Measurements from ENCODE around the gene RNF167.
"Not testable (repeated sequence)": the region's sequence is repeated elsewhere in the genome, so short reads cannot be mapped to it uniquely, and the experiment has no call there.

The RNF167 gene

DNA sequence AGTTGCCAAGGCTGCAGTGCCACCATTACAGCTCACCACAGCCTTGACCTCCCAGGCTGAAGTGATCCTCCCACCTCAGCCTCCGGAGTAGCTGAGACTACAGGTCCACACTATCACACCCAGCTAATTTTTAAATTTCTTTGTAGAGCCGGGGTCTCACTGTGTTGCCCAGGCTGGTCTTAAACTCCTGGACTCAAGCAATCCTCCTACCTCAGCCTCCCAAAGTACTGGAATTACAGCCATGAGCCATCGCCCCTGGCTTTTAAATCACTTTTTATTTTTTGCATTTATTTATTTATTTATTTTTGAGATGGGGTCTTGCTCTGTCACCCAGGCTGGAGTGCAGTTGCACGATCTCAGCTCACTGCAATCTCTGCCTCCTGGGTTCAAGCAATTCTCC lies 25.5 kb upstream of the RNF167 start:
- H3K36me3 ChIP-seq (ENCODE audit: insufficient read depth, low read length); H3K9me3 ChIP-seq (ENCODE audit: low read length); H3K4me1 ChIP-seq (ENCODE audit: insufficient read depth, low read length); H3K4me3 ChIP-seq (ENCODE audit: low read length); H2AFZ ChIP-seq (ENCODE audit: low read depth, low read length); H3K27me3 ChIP-seq (ENCODE audit: insufficient read depth, low read length): not testable (repeated sequence)

DNA sequence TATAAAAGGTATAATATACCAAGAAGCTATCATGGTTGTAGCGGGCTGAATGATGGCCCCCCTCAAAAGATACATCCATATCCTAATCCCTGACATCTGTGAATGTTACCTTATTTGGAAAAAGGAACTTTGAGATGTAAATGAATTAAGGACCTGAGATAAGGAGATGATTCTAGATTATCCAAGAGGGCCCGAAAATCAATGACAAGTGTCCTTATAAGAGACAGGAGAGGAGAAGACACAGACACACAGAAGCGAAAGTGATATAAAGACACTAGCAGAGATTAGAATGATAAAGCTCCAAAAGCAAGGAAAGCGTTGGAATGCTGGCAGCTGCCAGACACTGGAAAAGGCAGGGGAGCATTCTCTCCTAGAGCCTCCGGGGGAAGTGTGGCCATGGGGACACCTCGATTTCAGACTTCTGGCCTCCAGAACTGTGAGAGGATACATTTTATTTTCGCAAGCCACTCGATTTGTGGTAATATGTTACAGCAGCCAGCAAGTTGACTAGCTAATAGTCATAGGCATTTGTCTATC lies 20.5 kb upstream of the RNF167 start:
- Histone ChIP-seq H3K9me3 (ENCODE audit: low read length) (no peaks in the 10 kb centered on the region), H2AFZ (ENCODE audit: low read depth, low read length) (no peak overlapping the region), H3K27me3 (ENCODE audit: insufficient read depth, low read length) (no peaks in the 10 kb centered on the region), H3K4me1 (ENCODE audit: insufficient read depth, low read length) (peaks cover 3% of the 10 kb centered on the region), H3K4me3 (ENCODE audit: low read length) (no peak overlapping the region), H3K36me3 (ENCODE audit: insufficient read depth, low read length) (no peaks in the 10 kb centered on the region)

DNA sequence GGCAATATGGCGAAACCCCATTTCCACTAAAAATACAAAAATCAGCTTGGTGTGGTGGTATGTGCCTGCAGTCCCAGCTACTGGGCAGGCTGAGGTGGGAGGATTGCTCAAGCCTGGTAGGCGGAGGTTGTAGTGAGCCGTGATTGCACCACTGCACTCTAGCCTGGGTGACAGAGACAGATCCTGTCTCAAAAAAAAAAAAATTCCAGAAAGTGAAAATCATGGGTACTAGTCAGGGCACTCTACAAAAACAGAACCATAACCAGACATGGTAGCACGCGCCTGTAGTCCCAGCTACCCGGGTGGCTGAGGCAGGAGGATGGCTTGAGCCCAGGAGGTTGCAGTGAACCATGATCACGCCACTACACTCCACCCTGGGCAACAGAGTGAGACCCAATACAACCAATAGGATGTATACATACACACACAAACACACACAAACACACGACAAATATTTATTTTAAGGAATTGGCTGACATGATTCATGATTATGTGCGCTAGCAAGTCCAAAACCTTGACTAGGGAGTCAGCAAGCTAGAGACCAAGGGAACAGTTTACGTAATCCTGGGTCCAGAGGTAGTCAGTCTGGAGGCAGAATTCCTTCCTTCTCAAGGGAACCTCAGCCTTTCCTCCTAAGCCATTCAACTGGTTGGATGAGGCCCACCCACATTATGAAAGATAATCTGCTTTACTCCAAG lies 19.6 kb upstream of the RNF167 start:
- Histone ChIP-seq H2AFZ (ENCODE audit: low read depth, low read length) (no peak overlapping the region), H3K36me3 (ENCODE audit: insufficient read depth, low read length) (no peaks in the 10 kb centered on the region), H3K4me3 (ENCODE audit: low read length) (no peak overlapping the region), H3K27me3 (ENCODE audit: insufficient read depth, low read length) (no peaks in the 10 kb centered on the region), H3K4me1 (ENCODE audit: insufficient read depth, low read length) (peaks cover 3% of the 10 kb centered on the region), H3K9me3 (ENCODE audit: low read length) (no peaks in the 10 kb centered on the region)

DNA sequence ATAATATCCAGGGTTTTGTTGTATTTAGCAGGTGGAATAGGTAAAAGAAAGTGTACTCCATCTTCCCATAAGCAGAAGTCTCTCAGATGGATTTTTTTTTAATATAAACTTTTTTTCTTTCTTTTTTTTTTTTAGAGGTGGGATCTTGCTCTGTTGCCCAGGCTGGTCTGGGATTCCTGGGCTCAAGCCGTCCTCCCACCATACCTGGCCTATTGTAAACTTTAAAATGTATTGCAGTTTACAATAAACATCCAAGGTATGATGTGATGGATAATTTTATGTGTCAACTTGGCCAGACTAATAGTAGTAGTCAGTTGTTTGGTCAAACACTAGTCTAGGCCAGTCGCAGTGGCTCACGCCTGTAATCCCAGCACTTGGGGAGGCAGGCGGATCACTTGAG lies 18.7 kb upstream of the RNF167 start:
- Histone ChIP-seq H3K36me3 (ENCODE audit: insufficient read depth, low read length) (no peaks in the 10 kb centered on the region), H3K4me1 (ENCODE audit: insufficient read depth, low read length) (peaks cover 3% of the 10 kb centered on the region), H3K4me3 (ENCODE audit: low read length) (no peak overlapping the region), H2AFZ (ENCODE audit: low read depth, low read length) (no peak overlapping the region), H3K27me3 (ENCODE audit: insufficient read depth, low read length) (no peaks in the 10 kb centered on the region), H3K9me3 (ENCODE audit: low read length) (no peaks in the 10 kb centered on the region)

DNA sequence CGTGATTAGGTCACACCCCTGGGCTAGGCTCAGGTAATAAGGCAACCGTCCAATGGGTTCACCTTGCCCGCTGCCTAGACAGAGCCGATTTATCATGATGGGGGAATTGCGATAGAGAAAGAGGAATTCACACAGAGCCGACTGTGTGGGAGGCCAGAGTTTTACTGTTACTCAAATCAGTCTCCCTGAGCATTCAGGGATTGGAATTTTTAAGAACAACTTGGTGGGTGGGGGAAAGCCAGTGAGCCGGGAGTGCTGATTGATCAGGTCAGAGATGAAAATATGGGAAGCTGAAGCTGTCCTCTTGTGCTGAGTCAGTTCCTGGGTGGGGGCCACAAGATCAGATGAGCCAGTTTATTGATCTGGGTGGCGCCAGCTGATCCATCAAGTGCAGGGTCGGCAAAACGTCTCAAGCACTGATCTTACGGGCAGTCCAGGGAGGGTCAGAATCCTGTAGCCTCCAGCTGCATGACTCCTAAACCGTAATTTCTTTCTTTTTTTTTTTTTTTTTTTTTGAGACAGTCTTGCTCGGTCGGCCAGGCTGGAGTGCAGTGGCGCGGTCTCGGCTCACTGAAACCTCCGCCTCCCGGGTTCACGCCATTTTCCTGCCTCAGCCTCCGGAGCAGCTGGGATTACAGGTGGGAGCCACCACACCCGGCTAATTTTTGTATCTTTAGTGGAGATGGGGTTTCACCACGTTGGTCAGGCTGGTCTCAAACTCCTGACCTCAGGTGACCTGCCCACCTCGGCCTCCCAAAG lies 13.3 kb upstream of the RNF167 start:
- not testable (repeated sequence) for H3K9me3 ChIP-seq (ENCODE audit: low read length); H2AFZ ChIP-seq (ENCODE audit: low read depth, low read length); H3K4me1 ChIP-seq (ENCODE audit: insufficient read depth, low read length); H3K36me3 ChIP-seq (ENCODE audit: insufficient read depth, low read length); H3K4me3 ChIP-seq (ENCODE audit: low read length); H3K27me3 ChIP-seq (ENCODE audit: insufficient read depth, low read length)

DNA sequence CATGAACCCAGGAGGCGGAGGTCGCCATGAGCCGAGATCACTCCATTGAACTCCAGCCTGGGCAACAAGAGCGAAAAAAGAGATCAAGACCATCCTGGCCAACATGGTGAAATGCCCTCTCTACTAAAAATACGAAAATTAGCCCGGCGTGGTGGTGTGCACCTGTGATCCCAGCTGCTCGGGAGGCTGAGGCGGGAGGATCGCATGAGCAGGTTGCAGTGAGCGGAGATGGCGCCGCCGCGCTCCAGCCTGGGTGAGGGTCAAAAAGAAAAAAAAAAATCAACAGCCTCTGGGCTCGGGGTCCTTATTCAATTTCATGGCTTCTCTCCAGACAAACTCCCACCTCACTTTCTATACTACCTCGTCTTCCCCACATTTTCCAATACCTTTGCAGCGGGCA lies 11.2 kb upstream of the RNF167 start:
- Histone ChIP-seq H3K9me3 (ENCODE audit: low read length) (no peaks in the 10 kb centered on the region), H2AFZ (ENCODE audit: low read depth, low read length) (no peak overlapping the region), H3K27me3 (ENCODE audit: insufficient read depth, low read length) (no peaks in the 10 kb centered on the region), H3K4me3 (ENCODE audit: low read length) (no peak overlapping the region), H3K36me3 (ENCODE audit: insufficient read depth, low read length) (no peaks in the 10 kb centered on the region), H3K4me1 (ENCODE audit: insufficient read depth, low read length) (no peaks in the 10 kb centered on the region)

DNA sequence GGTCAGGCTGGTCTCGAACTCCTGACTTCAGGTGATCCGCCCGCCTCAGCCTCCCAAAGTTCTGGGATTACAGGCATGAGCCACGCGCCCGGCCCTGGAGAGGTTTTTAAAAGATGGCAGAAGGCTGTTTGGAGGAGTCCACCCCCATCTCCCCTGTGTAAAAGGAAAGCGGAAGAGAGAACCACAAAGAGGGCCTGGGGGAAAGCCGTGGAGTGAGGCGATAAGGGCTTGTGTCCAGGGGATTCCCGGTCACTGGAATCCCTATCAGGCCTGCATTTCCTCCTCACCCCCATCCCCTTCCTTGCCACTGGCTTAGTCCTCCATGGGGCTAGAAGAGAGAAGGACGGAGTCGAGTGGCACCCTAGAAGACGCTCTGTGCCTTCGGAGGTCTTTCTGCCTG lies 8.1 kb upstream of the RNF167 start, which contains the start of gene GP1BA:
TSS of gene GP1BA (plus strand) at position 315 of the 400 bp plus-strand sequence. CDS start 328 bp downstream, outside the sequence.
- H3K4me3 ChIP-seq (ENCODE audit: low read length) = no peak within 1 kb of the TSS

DNA sequence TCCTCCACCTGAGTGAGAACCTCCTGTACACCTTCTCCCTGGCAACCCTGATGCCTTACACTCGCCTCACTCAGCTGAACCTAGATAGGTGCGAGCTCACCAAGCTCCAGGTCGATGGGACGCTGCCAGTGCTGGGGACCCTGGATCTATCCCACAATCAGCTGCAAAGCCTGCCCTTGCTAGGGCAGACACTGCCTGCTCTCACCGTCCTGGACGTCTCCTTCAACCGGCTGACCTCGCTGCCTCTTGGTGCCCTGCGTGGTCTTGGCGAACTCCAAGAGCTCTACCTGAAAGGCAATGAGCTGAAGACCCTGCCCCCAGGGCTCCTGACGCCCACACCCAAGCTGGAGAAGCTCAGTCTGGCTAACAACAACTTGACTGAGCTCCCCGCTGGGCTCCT lies 7.3 kb upstream of the RNF167 start:
- Histone ChIP-seq H3K27me3 (ENCODE audit: insufficient read depth, low read length) (no peaks in the 10 kb centered on the region), H3K4me3 (ENCODE audit: low read length) (no peak overlapping the region), H3K4me1 (ENCODE audit: insufficient read depth, low read length) (no peaks in the 10 kb centered on the region), H2AFZ (ENCODE audit: low read depth, low read length) (no peak overlapping the region), H3K9me3 (ENCODE audit: low read length) (no peaks in the 10 kb centered on the region), H3K36me3 (ENCODE audit: insufficient read depth, low read length) (peaks cover 10% of the 10 kb centered on the region)

More for the DNA sequence above, 8.1 kb upstream of the RNF167 start, which contains the start of gene GP1BA:
- peaks cover 3% of the 10 kb centered on the region for H3K36me3 ChIP-seq (ENCODE audit: insufficient read depth, low read length)
- no peaks in the 10 kb centered on the region for H3K27me3 ChIP-seq (ENCODE audit: insufficient read depth, low read length)
- H3K9me3 ChIP-seq (ENCODE audit: low read length) = no peaks in the 10 kb centered on the region
- no peak within 1 kb of the TSS for H2AFZ ChIP-seq (ENCODE audit: low read depth, low read length)
- no peaks in the 10 kb centered on the region for H3K4me1 ChIP-seq (ENCODE audit: insufficient read depth, low read length)

DNA sequence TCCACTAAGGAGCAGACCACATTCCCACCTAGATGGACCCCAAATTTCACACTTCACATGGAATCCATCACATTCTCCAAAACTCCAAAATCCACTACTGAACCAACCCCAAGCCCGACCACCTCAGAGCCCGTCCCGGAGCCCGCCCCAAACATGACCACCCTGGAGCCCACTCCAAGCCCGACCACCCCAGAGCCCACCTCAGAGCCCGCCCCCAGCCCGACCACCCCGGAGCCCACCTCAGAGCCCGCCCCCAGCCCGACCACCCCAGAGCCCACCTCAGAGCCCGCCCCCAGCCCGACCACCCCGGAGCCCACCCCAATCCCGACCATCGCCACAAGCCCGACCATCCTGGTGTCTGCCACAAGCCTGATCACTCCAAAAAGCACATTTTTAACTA lies 6.4 kb upstream of the RNF167 start:
- H2AFZ ChIP-seq (ENCODE audit: low read depth, low read length) = no peak overlapping the region
- peaks cover 17% of the 10 kb centered on the region for H3K36me3 ChIP-seq (ENCODE audit: insufficient read depth, low read length)
- H3K4me1 ChIP-seq (ENCODE audit: insufficient read depth, low read length) = peaks cover 4% of the 10 kb centered on the region
- no peaks in the 10 kb centered on the region for H3K27me3 ChIP-seq (ENCODE audit: insufficient read depth, low read length)
- H3K4me3 ChIP-seq (ENCODE audit: low read length) = no peak overlapping the region
- H3K9me3 ChIP-seq (ENCODE audit: low read length) = no peaks in the 10 kb centered on the region

DNA sequence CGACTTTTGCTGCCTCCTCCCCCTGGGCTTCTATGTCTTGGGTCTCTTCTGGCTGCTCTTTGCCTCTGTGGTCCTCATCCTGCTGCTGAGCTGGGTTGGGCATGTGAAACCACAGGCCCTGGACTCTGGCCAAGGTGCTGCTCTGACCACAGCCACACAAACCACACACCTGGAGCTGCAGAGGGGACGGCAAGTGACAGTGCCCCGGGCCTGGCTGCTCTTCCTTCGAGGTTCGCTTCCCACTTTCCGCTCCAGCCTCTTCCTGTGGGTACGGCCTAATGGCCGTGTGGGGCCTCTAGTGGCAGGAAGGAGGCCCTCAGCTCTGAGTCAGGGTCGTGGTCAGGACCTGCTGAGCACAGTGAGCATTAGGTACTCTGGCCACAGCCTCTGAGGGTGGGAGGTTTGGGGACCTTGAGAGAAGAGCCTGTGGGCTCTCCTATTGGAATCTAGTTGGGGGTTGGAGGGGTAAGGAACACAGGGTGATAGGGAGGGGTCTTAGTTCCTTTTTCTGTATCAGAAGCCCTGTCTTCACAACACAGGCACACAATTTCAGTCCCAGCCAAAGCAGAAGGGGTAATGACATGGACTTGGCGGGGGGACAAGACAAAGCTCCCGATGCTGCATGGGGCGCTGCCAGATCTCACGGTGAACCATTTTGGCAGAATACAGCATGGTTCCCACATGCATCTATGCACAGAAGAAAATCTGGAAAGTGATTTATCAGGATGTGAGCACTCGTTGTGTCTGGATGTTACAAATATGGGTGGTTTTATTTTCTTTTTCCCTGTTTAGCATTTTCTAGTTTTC lies 5.7 kb upstream of the RNF167 start:
- Histone ChIP-seq H3K36me3 (ENCODE audit: insufficient read depth, low read length) (peaks cover 17% of the 10 kb centered on the region), H3K27me3 (ENCODE audit: insufficient read depth, low read length) (no peaks in the 10 kb centered on the region), H3K4me3 (ENCODE audit: low read length) (no peak overlapping the region), H3K9me3 (ENCODE audit: low read length) (no peaks in the 10 kb centered on the region), H2AFZ (ENCODE audit: low read depth, low read length) (no peak overlapping the region), H3K4me1 (ENCODE audit: insufficient read depth, low read length) (peaks cover 11% of the 10 kb centered on the region)

DNA sequence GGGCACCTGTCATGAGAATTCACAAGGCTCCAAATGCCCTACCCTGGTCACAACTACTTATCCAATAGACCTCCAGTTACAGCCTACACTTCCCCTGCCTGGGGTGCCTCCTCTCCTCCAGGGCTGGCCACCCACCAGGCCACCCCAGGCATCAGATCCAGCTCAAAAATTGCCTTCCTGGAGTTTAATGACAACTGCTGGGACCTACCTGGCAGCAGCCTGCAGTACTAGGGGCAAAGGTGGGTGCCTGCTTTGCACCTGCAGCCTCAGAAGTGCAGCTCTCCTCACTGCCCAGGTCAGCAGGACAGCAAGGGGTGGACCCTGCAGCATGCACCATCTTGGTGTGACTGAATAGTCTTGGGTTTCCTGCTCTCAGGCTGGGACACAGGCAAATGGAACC lies 4.4 kb upstream of the RNF167 start:
- H3K4me1 ChIP-seq (ENCODE audit: insufficient read depth, low read length) = peaks cover 11% of the 10 kb centered on the region
- H3K27me3 ChIP-seq (ENCODE audit: insufficient read depth, low read length) = no peaks in the 10 kb centered on the region
- H3K4me3 ChIP-seq (ENCODE audit: low read length) = no peak overlapping the region
- H3K9me3 ChIP-seq (ENCODE audit: low read length) = no peaks in the 10 kb centered on the region
- H3K36me3 ChIP-seq (ENCODE audit: insufficient read depth, low read length) = peaks cover 17% of the 10 kb centered on the region
- no peak overlapping the region for H2AFZ ChIP-seq (ENCODE audit: low read depth, low read length)

DNA sequence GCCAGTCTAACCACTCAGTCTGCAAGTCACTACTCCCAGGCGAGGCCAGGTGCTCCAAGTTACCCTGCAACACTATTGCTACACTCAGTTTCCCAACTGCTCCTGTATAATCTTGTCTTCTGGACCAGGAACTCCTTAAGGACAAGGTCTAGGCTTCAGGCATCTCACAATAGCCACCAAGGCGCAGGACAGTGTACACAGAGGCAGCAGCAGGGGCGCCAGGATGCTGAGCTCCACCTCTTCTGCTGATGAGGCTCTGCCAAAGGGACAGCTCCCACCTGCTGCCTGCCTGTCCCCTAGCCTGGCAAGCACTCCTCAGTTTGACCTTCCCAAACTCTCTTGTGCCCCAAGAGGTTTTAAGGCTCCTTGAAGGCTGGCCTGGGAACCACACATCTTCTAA lies 3.6 kb upstream of the RNF167 start:
- H3K9me3 ChIP-seq (ENCODE audit: low read length) = no peaks in the 10 kb centered on the region
- H2AFZ ChIP-seq (ENCODE audit: low read depth, low read length) = no peak overlapping the region
- peaks cover 18% of the 10 kb centered on the region for H3K4me1 ChIP-seq (ENCODE audit: insufficient read depth, low read length)
- H3K36me3 ChIP-seq (ENCODE audit: insufficient read depth, low read length) = peaks cover 17% of the 10 kb centered on the region
- H3K27me3 ChIP-seq (ENCODE audit: insufficient read depth, low read length) = no peaks in the 10 kb centered on the region
- no peak overlapping the region for H3K4me3 ChIP-seq (ENCODE audit: low read length)

DNA sequence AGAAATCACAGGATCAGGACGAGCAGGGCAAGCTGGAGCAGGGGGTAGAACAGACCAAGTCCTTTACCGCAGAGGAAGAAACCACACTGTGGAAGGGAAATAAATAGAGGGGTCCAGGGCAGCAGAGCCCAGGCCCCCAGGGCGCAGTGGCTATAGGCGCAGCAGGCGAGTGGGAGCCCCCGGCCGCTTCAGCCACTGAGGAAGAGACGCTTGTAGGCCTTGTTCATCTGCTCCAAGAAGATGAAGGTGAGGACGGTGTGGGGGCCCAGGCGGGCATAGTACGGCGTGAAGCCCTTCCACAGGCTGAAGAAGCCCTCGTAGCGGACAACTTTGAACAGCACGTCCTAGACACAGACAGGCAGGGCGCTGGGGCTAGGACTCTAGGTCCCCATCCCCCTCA lies 2.5 kb upstream of the RNF167 start:
- Histone ChIP-seq H3K4me3 (ENCODE audit: low read length) (no peak overlapping the region), H3K36me3 (ENCODE audit: insufficient read depth, low read length) (peaks cover 23% of the 10 kb centered on the region), H3K9me3 (ENCODE audit: low read length) (no peaks in the 10 kb centered on the region), H3K27me3 (ENCODE audit: insufficient read depth, low read length) (no peaks in the 10 kb centered on the region), H2AFZ (ENCODE audit: low read depth, low read length) (no peak overlapping the region), H3K4me1 (ENCODE audit: insufficient read depth, low read length) (peaks cover 20% of the 10 kb centered on the region)

Measured in neuron (in vitro differentiated cells).